Dermis blood vessel endothelial cell (primary cell): Measurements from ENCODE around the gene C17orf50. TPM values are rescaled to one million over a fixed set of nuclear protein-coding genes. Genes with fewer than 3 reads are reported as not detected.

Source experiments
- DNase-seq: peaks from one replicate; pipeline ENCODE4 v3.0.0; 2010
- total RNA-seq: library from RNA; depleted of rRNA; stranded (reverse); fragments of >200 nt; gene quantifications from 2 replicates; pipeline ENCODE4 v1.2.3, GENCODE V29; 2014

C17orf50 gene
- total RNA-seq, 1 donor from 2014 or later: not detected

GRCh38 chr17:35734396-35734795 lies 26.3 kb upstream of the C17orf50 start:
- no peak for DNase-seq

- DNase-seq: no peak
Observed at GRCh38 chr17:35735036-35735805, 25.5 kb upstream of the C17orf50 start.

GRCh38 chr17:35736236-35736635 lies 24.5 kb upstream of the C17orf50 start:
- DNase-seq: no peak

GRCh38 chr17:35738519-35739133 lies 22.1 kb upstream of the C17orf50 start:
- no peak for DNase-seq

GRCh38 chr17:35740216-35740615 lies 20.5 kb upstream of the C17orf50 start:
- no peak for DNase-seq

GRCh38 chr17:35740997-35741931 lies 19.4 kb upstream of the C17orf50 start:
- peak; percentile 17 for DNase-seq

GRCh38 chr17:35742496-35742895 lies 18.2 kb upstream of the C17orf50 start:
- no peak for DNase-seq

GRCh38 chr17:35742896-35743477 lies 17.7 kb upstream of the C17orf50 start:
- no peak for DNase-seq

- peak; percentile 60 for DNase-seq
Observed at GRCh38 chr17:35743626-35744328, 16.9 kb upstream of the C17orf50 start.

- no peak for DNase-seq
Observed at GRCh38 chr17:35744830-35745229, 15.9 kb upstream of the C17orf50 start.

GRCh38 chr17:35745246-35745645 lies 15.4 kb upstream of the C17orf50 start:
- DNase-seq: no peak

- no peak for DNase-seq
Observed at GRCh38 chr17:35745749-35746320, 14.9 kb upstream of the C17orf50 start.

GRCh38 chr17:35747540-35748017 lies 13.1 kb upstream of the C17orf50 start:
- DNase-seq: peak; percentile 92

- DNase-seq: peak; percentile 41
Observed at GRCh38 chr17:35748341-35748841, 12.3 kb upstream of the C17orf50 start.

- DNase-seq: no peak
Observed at GRCh38 chr17:35748979-35749378, 11.7 kb upstream of the C17orf50 start.

- no peak for DNase-seq
Observed at GRCh38 chr17:35749560-35750412, 10.9 kb upstream of the C17orf50 start.

GRCh38 chr17:35750526-35751395 lies 9.9 kb upstream of the C17orf50 start:
- DNase-seq: no peak

GRCh38 chr17:35751541-35751940 lies 9.1 kb upstream of the C17orf50 start:
- DNase-seq: peak; percentile 51

- peak; percentile 51 for DNase-seq
Observed at GRCh38 chr17:35752471-35752870, 8.2 kb upstream of the C17orf50 start.
